RWPE2 (cell line): ENCODE results near the gene SLC44A1.

Experiments
- ATAC-seq: fragments of 200-7000 bp; cut with Tn5 transposase; 3 replicates; pipeline ENCODE4 v1.9.1; 2021; ENCODE audit warnings: low read depth
- DNase-seq: peaks from one replicate; pipeline ENCODE4 v3.0.0-alpha.2; 2020; ENCODE audit warnings: low spot score
- H3K27ac ChIP-seq: fragments of 450-650 bp; 2 replicates; pipeline ENCODE4 v1.5.1; 2017; ENCODE audit warnings: mild to moderate bottlenecking; ENCODE audit not compliant: poor library complexity, severe bottlenecking
- H3K27me3 ChIP-seq: fragments of 250-450 bp; sonication (Bioruptor Pico); 2 replicates; pipeline ENCODE4 v1.5.1; 2021; ENCODE audit warnings: mild to moderate bottlenecking, moderate library complexity; ENCODE audit not compliant: insufficient read depth, poor library complexity, severe bottlenecking
- H3K36me3 ChIP-seq: fragments of 250-450 bp; sonication (Bioruptor Pico); 2 replicates; pipeline ENCODE4 v1.5.1; 2020; ENCODE audit warnings: low read depth, mild to moderate bottlenecking, moderate library complexity
- H3K4me1 ChIP-seq: fragments of 250-450 bp; sonication (Bioruptor Pico); 2 replicates; pipeline ENCODE4 v1.5.1; 2021; ENCODE audit warnings: mild to moderate bottlenecking, moderate library complexity; ENCODE audit not compliant: insufficient read depth, poor library complexity, severe bottlenecking
- H3K4me3 ChIP-seq: fragments of 250-450 bp; sonication (Bioruptor Pico); 2 replicates; pipeline ENCODE4 v1.5.1; 2021; ENCODE audit warnings: mild to moderate bottlenecking, moderate library complexity; ENCODE audit not compliant: severe bottlenecking
- H3K9me3 ChIP-seq: fragments of 250-450 bp; sonication (Bioruptor Pico); 2 replicates; pipeline ENCODE4 v1.5.1; 2021; ENCODE audit warnings: mild to moderate bottlenecking, moderate library complexity; ENCODE audit not compliant: severe bottlenecking
- TF ChIP-seq, protein P1 (sequence below): fragments of 450-650 bp; IDR thresholded peaks from one replicate; pipeline ENCODE4 v1.5.1; 2017; ENCODE audit warnings: mild to moderate bottlenecking, moderate library complexity; ENCODE audit not compliant: poor library complexity, severe bottlenecking

SLC44A1 gene

DNA sequence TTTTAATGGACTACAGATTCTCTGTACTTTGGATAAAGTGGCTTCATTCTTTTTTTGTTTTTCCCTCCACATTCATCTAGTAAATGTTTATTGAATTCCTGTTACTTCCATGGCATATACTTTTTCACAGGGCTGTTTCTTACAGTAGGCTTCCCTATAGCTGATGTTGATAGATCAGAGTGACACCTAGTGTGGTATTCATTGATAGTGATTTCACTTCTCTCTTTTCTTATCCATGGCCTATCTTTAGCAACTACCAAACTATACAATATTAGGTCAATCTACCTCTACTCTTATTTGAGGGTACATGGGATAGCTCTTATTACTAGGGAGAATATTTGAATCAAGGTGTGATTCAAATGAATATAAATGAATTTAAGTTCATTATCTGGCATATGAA is 239.2 kb downstream of the SLC44A1 start:
- peaks cover 15% of the 10 kb centered on the region for H3K36me3 ChIP-seq
- H3K27ac ChIP-seq, result no peak overlapping the region
- H3K4me3 ChIP-seq, result no peak overlapping the region
- H3K27me3 ChIP-seq, result no peaks in the 10 kb centered on the region
- no peak for DNase-seq
- no peaks in the 10 kb centered on the region for H3K9me3 ChIP-seq
- no peaks in the 10 kb centered on the region for H3K4me1 ChIP-seq
- ATAC-seq, result no peak
- TF ChIP-seq, protein P1, sequence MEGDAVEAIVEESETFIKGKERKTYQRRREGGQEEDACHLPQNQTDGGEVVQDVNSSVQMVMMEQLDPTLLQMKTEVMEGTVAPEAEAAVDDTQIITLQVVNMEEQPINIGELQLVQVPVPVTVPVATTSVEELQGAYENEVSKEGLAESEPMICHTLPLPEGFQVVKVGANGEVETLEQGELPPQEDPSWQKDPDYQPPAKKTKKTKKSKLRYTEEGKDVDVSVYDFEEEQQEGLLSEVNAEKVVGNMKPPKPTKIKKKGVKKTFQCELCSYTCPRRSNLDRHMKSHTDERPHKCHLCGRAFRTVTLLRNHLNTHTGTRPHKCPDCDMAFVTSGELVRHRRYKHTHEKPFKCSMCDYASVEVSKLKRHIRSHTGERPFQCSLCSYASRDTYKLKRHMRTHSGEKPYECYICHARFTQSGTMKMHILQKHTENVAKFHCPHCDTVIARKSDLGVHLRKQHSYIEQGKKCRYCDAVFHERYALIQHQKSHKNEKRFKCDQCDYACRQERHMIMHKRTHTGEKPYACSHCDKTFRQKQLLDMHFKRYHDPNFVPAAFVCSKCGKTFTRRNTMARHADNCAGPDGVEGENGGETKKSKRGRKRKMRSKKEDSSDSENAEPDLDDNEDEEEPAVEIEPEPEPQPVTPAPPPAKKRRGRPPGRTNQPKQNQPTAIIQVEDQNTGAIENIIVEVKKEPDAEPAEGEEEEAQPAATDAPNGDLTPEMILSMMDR, result no peak

DNA sequence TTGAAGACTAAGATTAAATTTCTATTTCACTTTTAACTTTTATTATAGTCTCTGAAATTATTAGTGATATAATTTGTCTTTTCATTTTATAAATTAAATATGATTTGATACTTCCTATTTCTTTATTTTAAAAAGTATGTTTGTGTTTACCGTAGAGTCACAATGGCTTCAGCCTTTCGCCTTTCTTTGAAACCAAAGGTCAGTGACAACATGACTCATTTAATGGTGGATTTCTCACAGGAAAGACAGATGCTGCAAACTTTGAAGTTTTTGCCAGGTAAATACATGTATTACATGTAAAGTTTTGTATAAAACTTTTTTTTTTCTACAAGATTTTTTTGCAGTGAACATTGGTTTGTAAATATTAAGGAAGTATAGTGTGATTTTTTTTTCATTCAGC is 239.8 kb downstream of the SLC44A1 start:
- TF ChIP-seq, protein P1, result no peak
- Histone ChIP-seq H3K27me3 (no peaks in the 10 kb centered on the region), H3K27ac (no peak overlapping the region), H3K9me3 (no peaks in the 10 kb centered on the region), H3K4me3 (no peak overlapping the region), H3K36me3 (peaks cover 10% of the 10 kb centered on the region; the same call in 1 of the 2 replicates), H3K4me1 (no peaks in the 10 kb centered on the region)
- DNase-seq (no peak), ATAC-seq (no peak)

GRCh38 chr9:105485131-105485530 is 240.7 kb downstream of the SLC44A1 start:
- no peaks in the 10 kb centered on the region for H3K4me1 ChIP-seq
- H3K27me3 ChIP-seq, result no peaks in the 10 kb centered on the region
- DNase-seq, result no peak
- H3K9me3 ChIP-seq, result no peaks in the 10 kb centered on the region
- peaks cover 10% of the 10 kb centered on the region; the same call in 1 of the 2 replicates for H3K36me3 ChIP-seq
- TF ChIP-seq, protein P1, result no peak
- H3K27ac ChIP-seq, result no peak overlapping the region
- no peak for ATAC-seq
- H3K4me3 ChIP-seq, result no peak overlapping the region
